ENCODE data around the gene AKT2.

GRCh38 chr19:40304306-40304705 lies 19.2 kb upstream of the AKT2 start:
- TF ChIP-seq, protein P1, sequence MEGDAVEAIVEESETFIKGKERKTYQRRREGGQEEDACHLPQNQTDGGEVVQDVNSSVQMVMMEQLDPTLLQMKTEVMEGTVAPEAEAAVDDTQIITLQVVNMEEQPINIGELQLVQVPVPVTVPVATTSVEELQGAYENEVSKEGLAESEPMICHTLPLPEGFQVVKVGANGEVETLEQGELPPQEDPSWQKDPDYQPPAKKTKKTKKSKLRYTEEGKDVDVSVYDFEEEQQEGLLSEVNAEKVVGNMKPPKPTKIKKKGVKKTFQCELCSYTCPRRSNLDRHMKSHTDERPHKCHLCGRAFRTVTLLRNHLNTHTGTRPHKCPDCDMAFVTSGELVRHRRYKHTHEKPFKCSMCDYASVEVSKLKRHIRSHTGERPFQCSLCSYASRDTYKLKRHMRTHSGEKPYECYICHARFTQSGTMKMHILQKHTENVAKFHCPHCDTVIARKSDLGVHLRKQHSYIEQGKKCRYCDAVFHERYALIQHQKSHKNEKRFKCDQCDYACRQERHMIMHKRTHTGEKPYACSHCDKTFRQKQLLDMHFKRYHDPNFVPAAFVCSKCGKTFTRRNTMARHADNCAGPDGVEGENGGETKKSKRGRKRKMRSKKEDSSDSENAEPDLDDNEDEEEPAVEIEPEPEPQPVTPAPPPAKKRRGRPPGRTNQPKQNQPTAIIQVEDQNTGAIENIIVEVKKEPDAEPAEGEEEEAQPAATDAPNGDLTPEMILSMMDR (IDR thresholded peaks at IDR 0.05), result no peak
- TF ChIP-seq POLR2A (IDR thresholded peaks at IDR 0.05), result no peak
- TF ChIP-seq POLR2AphosphoS5 (IDR thresholded peaks at IDR 0.05), result no peak
- TF ChIP-seq EP300 (IDR thresholded peaks at IDR 0.05; ENCODE audit: low read depth), result no peak

All from transverse colon (tissue), 4 donors.